Measurements from ENCODE around the gene TCAP.

The TCAP gene

DNA sequence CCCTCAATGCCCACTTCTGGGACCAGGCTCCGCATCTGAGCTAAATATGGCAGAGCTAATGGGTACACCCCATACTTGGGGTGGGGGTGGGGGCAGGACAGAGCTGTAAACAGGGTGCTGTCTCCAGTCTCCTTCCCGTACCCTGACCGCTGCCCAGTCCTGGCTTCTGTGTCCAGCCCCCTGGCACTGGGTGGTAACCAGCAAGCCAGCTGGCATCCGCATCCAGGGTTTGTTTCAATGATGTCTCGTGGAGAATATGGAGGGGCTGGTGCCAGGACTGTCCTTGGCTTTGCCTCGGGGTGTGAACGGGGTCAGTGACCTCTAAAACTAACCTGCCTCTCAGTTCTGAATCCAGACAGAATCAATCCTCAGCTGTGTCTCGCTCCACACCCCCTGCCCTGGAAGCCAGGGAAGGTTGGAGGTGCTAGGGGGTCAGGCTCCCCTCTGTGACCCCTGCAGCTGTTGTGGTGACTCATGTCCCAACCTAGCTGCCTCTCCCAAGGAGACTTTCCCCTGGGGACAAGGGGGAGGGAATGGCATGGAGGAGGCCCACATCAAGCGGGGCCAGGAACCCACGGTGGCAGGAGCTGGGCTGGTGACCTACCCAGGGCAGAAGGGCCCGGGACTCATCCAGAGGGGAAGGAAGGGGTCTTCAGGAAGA lies 1.6 kb downstream of the TCAP start:
- no peak for DNase-seq (ENCODE audit: low read depth)
- TF ChIP-seq, protein P1, sequence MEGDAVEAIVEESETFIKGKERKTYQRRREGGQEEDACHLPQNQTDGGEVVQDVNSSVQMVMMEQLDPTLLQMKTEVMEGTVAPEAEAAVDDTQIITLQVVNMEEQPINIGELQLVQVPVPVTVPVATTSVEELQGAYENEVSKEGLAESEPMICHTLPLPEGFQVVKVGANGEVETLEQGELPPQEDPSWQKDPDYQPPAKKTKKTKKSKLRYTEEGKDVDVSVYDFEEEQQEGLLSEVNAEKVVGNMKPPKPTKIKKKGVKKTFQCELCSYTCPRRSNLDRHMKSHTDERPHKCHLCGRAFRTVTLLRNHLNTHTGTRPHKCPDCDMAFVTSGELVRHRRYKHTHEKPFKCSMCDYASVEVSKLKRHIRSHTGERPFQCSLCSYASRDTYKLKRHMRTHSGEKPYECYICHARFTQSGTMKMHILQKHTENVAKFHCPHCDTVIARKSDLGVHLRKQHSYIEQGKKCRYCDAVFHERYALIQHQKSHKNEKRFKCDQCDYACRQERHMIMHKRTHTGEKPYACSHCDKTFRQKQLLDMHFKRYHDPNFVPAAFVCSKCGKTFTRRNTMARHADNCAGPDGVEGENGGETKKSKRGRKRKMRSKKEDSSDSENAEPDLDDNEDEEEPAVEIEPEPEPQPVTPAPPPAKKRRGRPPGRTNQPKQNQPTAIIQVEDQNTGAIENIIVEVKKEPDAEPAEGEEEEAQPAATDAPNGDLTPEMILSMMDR (IDR thresholded peaks at IDR 0.05; ENCODE audit: low read depth, low read length, missing control alignments), result no peak
- in situ Hi-C loops (cut with HindIII; ENCODE audit: low sequenced_read_pairs), result no loop called here
- H3K4me3 ChIP-seq (ENCODE audit: low read depth, low read length), result no peak overlapping the region

DNA sequence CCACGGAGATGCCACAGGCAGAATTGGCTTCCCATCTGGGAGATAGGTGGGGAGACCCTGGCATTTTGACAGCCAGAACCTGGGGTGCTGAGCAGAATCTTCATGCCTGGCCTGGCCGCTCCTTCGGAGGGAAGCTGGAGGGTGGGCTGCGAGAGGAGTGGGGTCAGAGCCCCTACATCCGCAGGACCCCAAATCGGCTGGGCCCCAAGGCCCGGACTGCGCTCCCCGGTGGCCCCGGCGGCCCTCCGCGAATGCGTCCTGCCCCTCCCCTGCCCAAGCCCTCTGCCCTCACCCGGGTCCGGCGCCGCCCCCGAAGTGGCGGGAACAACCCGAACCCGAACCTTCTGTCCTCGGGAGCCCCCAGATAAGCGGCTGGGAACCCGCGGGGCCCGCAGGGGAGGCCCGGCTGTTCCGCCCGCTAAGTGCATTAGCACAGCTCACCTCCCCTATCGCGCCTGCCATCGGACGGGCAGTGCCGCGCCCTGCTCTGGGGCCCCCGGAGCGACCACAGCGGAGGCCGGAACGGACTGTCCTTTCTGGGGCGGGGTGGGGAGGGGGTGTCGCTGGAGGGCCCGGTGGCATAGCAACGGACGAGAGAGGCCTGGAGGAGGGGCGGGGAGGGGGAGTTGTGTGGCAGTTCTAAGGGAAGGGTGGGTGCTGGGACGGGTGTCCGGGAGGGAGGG lies 2.3 kb downstream of the TCAP start:
- TF ChIP-seq, protein P1 (IDR thresholded peaks at IDR 0.05; ENCODE audit: low read depth, low read length, missing control alignments), result no peak
- no peak overlapping the region for H3K4me3 ChIP-seq (ENCODE audit: low read depth, low read length)
- in situ Hi-C loops (cut with HindIII; ENCODE audit: low sequenced_read_pairs), result no loop called here
- no peak for DNase-seq (ENCODE audit: low read depth)

DNA sequence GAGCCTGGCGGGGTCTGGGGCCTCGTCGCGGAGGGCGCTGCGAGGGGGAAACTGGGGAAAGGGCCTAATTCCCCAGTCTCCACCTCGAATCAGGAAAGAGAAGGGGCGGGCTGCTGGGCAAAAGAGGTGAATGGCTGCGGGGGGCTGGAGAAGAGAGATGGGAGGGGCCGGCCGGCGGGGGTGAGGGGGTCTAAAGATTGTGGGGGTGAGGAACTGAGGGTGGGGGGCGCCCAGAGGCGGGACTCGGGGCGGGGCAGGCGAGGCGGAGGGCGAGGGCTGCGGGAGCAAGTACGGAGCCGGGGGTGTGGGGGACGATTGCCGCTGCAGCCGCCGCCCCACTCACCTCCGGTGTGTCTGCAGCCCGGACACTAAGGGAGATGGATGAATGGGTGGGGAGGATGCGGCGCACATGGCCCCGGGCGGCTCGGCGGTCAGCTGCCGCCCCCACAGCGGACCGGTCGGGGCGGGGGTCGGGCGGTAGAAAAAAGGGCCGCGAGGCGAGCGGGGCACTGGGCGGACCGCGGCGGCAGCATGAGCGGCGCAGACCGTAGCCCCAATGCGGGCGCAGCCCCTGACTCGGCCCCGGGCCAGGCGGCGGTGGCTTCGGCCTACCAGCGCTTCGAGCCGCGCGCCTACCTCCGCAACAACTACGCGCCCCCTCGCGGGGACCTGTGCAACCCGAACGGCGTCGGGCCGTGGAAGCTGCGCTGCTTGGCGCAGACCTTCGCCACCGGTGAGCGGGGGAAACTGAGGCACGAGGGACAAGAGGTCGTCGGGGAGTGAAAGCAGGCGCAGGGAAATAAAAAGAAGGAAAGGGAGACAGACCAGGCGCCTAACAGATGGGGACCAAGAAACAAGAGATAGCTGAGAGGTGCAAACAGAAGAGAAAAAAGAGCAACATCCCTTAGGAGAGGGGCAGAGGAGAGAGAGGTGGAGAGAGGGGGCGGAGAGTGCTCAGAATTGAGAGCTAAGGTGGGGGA lies 3.1 kb downstream of the TCAP start, which contains the start of gene PNMT:
PNMT (plus strand) TSS at position 509 of the 980 bp plus-strand sequence; CDS start at position 532, 23 bp downstream.
- TF ChIP-seq, protein P1 (IDR thresholded peaks at IDR 0.05; ENCODE audit: low read depth, low read length, missing control alignments), result peak; percentile 66
- in situ Hi-C loops (cut with HindIII; ENCODE audit: low sequenced_read_pairs), result no loop called here
- peak; percentile 6 for DNase-seq (ENCODE audit: low read depth)
- H3K4me3 ChIP-seq (ENCODE audit: low read depth, low read length), result peak within 1 kb of the TSS; percentile 18

DNA sequence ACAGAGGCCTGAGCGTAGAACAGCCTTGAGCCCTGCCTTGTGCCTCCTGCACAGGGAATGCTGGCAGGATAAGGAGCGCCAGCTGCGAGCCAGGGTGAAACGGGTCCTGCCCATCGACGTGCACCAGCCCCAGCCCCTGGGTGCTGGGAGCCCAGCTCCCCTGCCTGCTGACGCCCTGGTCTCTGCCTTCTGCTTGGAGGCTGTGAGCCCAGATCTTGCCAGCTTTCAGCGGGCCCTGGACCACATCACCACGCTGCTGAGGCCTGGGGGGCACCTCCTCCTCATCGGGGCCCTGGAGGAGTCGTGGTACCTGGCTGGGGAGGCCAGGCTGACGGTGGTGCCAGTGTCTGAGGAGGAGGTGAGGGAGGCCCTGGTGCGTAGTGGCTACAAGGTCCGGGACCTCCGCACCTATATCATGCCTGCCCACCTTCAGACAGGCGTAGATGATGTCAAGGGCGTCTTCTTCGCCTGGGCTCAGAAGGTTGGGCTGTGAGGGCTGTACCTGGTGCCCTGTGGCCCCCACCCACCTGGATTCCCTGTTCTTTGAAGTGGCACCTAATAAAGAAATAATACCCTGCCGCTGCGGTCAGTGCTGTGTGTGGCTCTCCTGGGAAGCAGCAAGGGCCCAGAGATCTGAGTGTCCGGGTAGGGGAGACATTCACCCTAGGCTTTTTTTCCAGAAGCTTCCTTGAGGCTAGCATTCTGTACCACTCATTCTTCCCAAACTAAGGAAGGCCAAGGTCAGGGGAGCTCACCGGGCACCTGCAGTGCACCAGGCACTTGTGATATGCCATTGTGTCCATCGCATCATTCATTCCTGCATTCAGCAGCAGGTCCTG lies 5.0 kb downstream of the TCAP start:
- TF ChIP-seq, protein P1 (IDR thresholded peaks at IDR 0.05; ENCODE audit: low read depth, low read length, missing control alignments), result no peak

DNA sequence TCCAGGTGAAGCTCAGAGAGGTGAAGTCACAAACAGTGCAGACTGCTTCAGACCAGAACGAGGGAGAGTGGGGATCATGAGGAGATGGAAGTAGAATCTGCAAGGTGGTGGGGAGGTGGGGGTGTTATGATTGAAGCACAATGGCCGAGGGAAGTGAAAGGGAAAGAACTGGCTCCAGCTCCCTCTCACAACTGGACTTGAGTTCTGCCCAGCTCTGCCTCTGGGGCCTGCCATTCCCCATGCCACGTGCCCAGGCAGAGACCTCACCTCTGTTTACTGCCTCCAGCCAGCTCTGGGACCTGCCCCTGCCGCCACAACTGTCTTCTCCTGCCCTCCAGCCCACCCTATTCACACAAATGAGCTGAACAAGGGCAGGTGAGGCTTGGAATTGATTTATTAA lies 5.6 kb downstream of the TCAP start:
- in situ Hi-C loops (cut with HindIII; ENCODE audit: low sequenced_read_pairs), result no loop called here
- TF ChIP-seq, protein P1 (IDR thresholded peaks at IDR 0.05; ENCODE audit: low read depth, low read length, missing control alignments), result no peak
- H3K4me3 ChIP-seq (ENCODE audit: low read depth, low read length), result no peak overlapping the region
- no peak for DNase-seq (ENCODE audit: low read depth)

More for the DNA sequence above, 5.0 kb downstream of the TCAP start:
- H3K4me3 ChIP-seq (ENCODE audit: low read depth, low read length), result no peak overlapping the region
- DNase-seq (ENCODE audit: low read depth), result no peak
- in situ Hi-C loops (cut with HindIII; ENCODE audit: low sequenced_read_pairs), result no loop called here
